Choroid plexus epithelial cell (primary cell): Measurements from ENCODE around the gene KMT2C.
"Not testable (repeated sequence)": the region's sequence is repeated elsewhere in the genome, so short reads cannot be mapped to it uniquely, and the experiment has no call there.

Experiments
- DNase-seq: peaks from one replicate; pipeline ENCODE4 v3.0.0-alpha.2; 2010; ENCODE audit warnings: low read depth
- H3K4me3 ChIP-seq: 2 replicates; pipeline ENCODE4 v1.5.1; 2011; ENCODE audit warnings: low read depth, mild to moderate bottlenecking, control low read depth, low read length, moderate library complexity
- CTCF ChIP-seq: conservative IDR thresholded peaks from 2 replicates; pipeline ENCODE4 v1.5.1; 2011; ENCODE audit warnings: low read depth, mild to moderate bottlenecking, control low read depth, inconsistent platforms, low read length, moderate library complexity

Gene KMT2C

DNA sequence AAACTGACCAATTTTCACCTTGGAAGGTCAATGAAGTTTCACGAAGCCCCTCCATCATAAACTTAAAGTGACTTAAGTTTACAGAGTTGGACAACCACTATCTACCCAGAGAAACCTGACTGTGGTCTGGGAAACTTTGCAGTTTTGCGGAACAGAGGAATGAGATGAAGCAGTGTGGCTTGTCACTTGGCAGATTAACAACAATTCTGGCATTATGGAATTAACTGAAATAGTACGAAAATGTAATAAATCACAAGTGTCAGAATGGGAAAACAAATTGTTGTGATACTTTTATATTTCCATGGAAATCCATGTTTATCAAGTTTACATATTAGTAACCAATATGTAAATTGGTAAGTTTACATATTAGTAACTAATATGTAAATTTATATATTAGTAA lies 4.9 kb downstream of the KMT2C start:
- no peak overlapping the region for H3K4me3 ChIP-seq
- no peak for DNase-seq
- TF ChIP-seq CTCF: no peak

- not testable (repeated sequence) for H3K4me3 ChIP-seq, DNase-seq
These were observed 5.7 kb downstream of the KMT2C start for GRCh38 chr7:152430118-152430517.

DNA sequence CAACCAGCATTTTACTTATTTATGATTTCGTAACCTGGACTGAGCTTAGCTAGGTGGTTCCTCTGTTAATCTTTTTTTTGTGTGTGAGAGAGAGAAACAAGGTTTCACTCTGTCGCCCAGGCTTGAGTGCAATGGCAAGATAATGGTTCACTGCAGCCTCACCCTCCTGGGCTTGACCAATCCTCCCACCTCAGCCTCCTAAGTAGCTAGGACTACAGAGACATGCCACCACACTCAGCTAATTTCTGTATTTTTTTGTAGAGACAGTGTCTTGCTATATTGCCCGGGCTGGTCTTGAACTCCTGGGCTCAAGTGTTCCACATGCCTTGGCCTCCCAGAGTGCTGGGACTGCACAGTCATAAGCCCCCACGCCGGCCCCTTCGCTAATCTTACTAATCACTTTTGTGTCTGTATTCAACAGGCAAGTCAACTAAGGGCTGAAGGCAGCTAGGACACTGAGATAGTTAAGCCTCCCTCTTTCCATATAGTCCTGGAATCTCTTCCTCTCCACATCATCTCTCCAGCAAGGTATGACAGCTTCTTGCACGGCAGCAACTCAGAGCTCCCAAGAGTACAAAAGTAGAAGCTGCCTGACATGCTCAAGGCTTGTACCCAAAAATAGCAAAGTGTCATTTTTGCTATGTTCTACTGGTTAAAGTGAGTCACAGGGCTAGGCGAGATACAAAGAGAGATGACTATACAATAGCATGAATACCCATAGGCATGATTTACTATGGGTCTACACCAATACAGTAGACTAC lies 11.3 kb downstream of the KMT2C start:
- peak; percentile 19 for DNase-seq
- H3K4me3 ChIP-seq: no peak overlapping the region
- TF ChIP-seq CTCF: no peak

- no peak for TF ChIP-seq CTCF
- DNase-seq: no peak
These were observed 11.8 kb downstream of the KMT2C start for GRCh38 chr7:152423991-152424347.

GRCh38 chr7:152423171-152423570 lies 12.6 kb downstream of the KMT2C start:
- not testable (repeated sequence) for H3K4me3 ChIP-seq, DNase-seq

More at GRCh38 chr7:152423991-152424347, 11.8 kb downstream of the KMT2C start:
- H3K4me3 ChIP-seq: no peak overlapping the region

DNA sequence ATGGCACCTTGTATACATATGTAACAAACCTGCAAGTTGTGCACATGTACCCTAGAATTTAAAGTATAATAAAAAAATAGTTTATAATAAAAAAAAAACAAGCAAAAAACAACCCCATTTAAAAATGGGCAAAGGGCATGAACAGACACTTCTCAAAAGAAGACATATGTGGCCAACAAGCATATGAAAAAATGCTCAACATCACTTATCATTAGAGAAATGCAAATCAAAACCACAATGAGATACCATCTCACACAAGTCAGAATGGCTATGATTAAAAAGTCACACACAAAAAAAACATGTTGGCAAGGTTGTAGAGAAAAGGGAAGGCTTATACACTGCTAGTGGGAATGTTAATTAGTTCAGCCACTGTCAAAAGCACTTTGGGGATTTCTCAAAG lies 14.9 kb downstream of the KMT2C start:
- not testable (repeated sequence) for DNase-seq, H3K4me3 ChIP-seq

GRCh38 chr7:152419473-152420429 lies 16.1 kb downstream of the KMT2C start:
- no peak for TF ChIP-seq CTCF
- DNase-seq: no peak
- no peak overlapping the region for H3K4me3 ChIP-seq

DNA sequence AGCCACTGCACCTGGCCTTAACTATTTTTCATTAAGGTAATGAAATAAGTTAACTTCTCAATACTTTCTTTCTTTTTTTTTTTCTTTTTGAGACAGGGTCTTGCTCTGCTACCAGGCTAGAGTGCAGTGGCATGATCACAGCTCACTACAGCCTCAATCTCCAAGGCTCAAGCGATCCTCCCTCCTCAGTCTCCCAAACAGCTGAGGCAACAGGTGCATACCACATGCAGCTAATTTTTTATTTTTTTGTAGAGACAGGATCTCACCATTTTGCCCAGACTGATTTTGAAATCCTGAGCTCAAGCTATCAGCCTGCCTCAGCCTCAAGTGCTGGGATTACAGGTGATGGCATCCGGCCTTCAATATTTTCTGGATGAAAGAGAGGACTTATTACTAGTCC lies 21.0 kb downstream of the KMT2C start:
- DNase-seq: no peak
- H3K4me3 ChIP-seq: no peak overlapping the region
- no peak for TF ChIP-seq CTCF
